Right atrium auricular region (tissue), 2 donors: ENCODE results near the gene GOLIM4. TPM values are rescaled to one million over a fixed set of nuclear protein-coding genes. Genes with fewer than 3 reads are reported as not detected.

Experiments used
- DNase-seq: peaks from one replicate; pipeline ENCODE4 v3.0.0-alpha.2; 2019; ENCODE audit warnings: low spot score
- H3K27ac ChIP-seq, 2 donors: fragments of 200-600 bp; sonication (generic); 1 replicate in 1 of 2; 2 replicates in 1 of 2; pipeline ENCODE4 v1.5.1; 2016 to 2019
- H3K27me3 ChIP-seq, 2 donors: fragments of 200-600 bp; sonication (generic); one replicate each; pipeline versions ENCODE4 v1.5.1 to v1.6.0; 2017 to 2019
- H3K36me3 ChIP-seq: fragments of 200-600 bp; sonication (generic); one replicate; pipeline ENCODE4 v1.5.1; 2016
- H3K4me1 ChIP-seq, 2 donors: fragments of 200-600 bp; sonication (generic); one replicate each; pipeline versions ENCODE4 v1.5.1 to v1.6.0; 2017 to 2019
- H3K4me3 ChIP-seq, 2 donors: fragments of 200-600 bp; sonication (generic); 1 replicate in 1 of 2; 2 replicates in 1 of 2; pipeline ENCODE4 v1.5.1; 2017 to 2019; ENCODE audit warnings: mild to moderate bottlenecking in 1 of 2, moderate library complexity in 1 of 2
- H3K9me3 ChIP-seq, 2 donors: fragments of 200-600 bp; sonication (generic); one replicate each; pipeline ENCODE4 v1.5.1; 2019
- CTCF ChIP-seq, 2 donors: fragments of 200-600 bp; sonication (generic); IDR thresholded peaks; one replicate each; pipeline ENCODE4 v1.5.1; 2019; ENCODE audit warnings: antibody characterized with exemption in 2 of 2
- total RNA-seq, 2 donors: library from RNA; depleted of rRNA; stranded (reverse); fragments of >200 nt; gene quantifications; one replicate each; pipeline ENCODE4 v1.1.0, GENCODE V29; 2016

The GOLIM4 gene
- total RNA-seq, 2 donors from 2014 or later: 56.0 to 63.7 TPM

GRCh38 chr3:168094580-168094876, 1.2 kb downstream of the GOLIM4 start:
- H3K36me3 ChIP-seq: no peaks in the 10 kb centered on the region
- DNase-seq: no peak
- peak in 1 of 2 donors; percentile 22 for TF ChIP-seq CTCF (IDR thresholded peaks at IDR 0.05)
- peaks cover 0 to 40% of the 10 kb centered on the region in 2 donors for H3K4me1 ChIP-seq
- H3K4me3 ChIP-seq: peak overlapping the region; percentile 72 to 78
- no peaks in the 10 kb centered on the region for H3K27me3 ChIP-seq
- H3K27ac ChIP-seq: peak overlapping the region; percentile 95 to 97
- H3K9me3 ChIP-seq: no peaks in the 10 kb centered on the region

- Histone ChIP-seq H3K4me3 (peak overlapping the region; percentile 72 to 78), H3K9me3 (no peaks in the 10 kb centered on the region), H3K27me3 (no peaks in the 10 kb centered on the region), H3K4me1 (peaks cover 0 to 41% of the 10 kb centered on the region in 2 donors), H3K27ac (peak overlapping the region; percentile 95 to 97), H3K36me3 (no peaks in the 10 kb centered on the region)
- DNase-seq: no peak
- no peak for TF ChIP-seq CTCF (IDR thresholded peaks at IDR 0.05)
Measured at GRCh38 chr3:168093790-168094189, 1.9 kb downstream of the GOLIM4 start.

GRCh38 chr3:168093229-168093628, 2.5 kb downstream of the GOLIM4 start:
- peaks cover 0 to 47% of the 10 kb centered on the region in 2 donors for H3K4me1 ChIP-seq

GRCh38 chr3:168091941-168092340, 3.8 kb downstream of the GOLIM4 start:
- Histone ChIP-seq H3K9me3 (no peaks in the 10 kb centered on the region), H3K27me3 (no peaks in the 10 kb centered on the region), H3K27ac (peak overlapping the region in 1 of 2 donors; percentile 20), H3K4me1 (peaks cover 0 to 57% of the 10 kb centered on the region in 2 donors), H3K36me3 (no peaks in the 10 kb centered on the region), H3K4me3 (no peak overlapping the region)
- no peak for TF ChIP-seq CTCF (IDR thresholded peaks at IDR 0.05)
- no peak for DNase-seq

More at GRCh38 chr3:168093229-168093628, 2.5 kb downstream of the GOLIM4 start:
- no peak for DNase-seq
- Histone ChIP-seq H3K9me3 (no peaks in the 10 kb centered on the region), H3K27me3 (no peaks in the 10 kb centered on the region), H3K36me3 (no peaks in the 10 kb centered on the region), H3K4me3 (peak overlapping the region; percentile 72 to 78), H3K27ac (peak overlapping the region; percentile 95 to 97)
- no peak for TF ChIP-seq CTCF (IDR thresholded peaks at IDR 0.05)

- no peak for DNase-seq
- Histone ChIP-seq H3K36me3 (no peaks in the 10 kb centered on the region), H3K4me1 (peaks cover 0 to 57% of the 10 kb centered on the region in 2 donors), H3K9me3 (no peaks in the 10 kb centered on the region), H3K27ac (no peak overlapping the region), H3K4me3 (no peak overlapping the region), H3K27me3 (no peaks in the 10 kb centered on the region)
- no peak for TF ChIP-seq CTCF (IDR thresholded peaks at IDR 0.05)
Measured at GRCh38 chr3:168091302-168091858, 4.3 kb downstream of the GOLIM4 start.
